DMS 273 (cell line): Measurements from ENCODE around the gene PMS1.
"Not testable (repeated sequence)": the region's sequence is repeated elsewhere in the genome, so short reads cannot be mapped to it uniquely, and the experiment has no call there.

Experiments used
- DNase-seq: peaks from one replicate; lab custom pipeline; 2025; ENCODE audit not compliant: unreplicated experiment; lab: John Stamatoyannopoulos, UW

PMS1 gene

GRCh38 chr2:189860161-189860560 lies 75.9 kb downstream of the PMS1 start:
- no peak for DNase-seq

GRCh38 chr2:189862751-189863150 lies 78.5 kb downstream of the PMS1 start:
- no peak for DNase-seq

GRCh38 chr2:189865826-189866225 lies 81.6 kb downstream of the PMS1 start:
- no peak for DNase-seq

- DNase-seq, result no peak
Observed at GRCh38 chr2:189866296-189866695, 82.0 kb downstream of the PMS1 start.

- no peak for DNase-seq
Observed at GRCh38 chr2:189868896-189869295, 84.6 kb downstream of the PMS1 start.

GRCh38 chr2:189870381-189871085 lies 86.3 kb downstream of the PMS1 start:
- no peak for DNase-seq

GRCh38 chr2:189873696-189874095 lies 89.4 kb downstream of the PMS1 start:
- DNase-seq, result no peak

- no peak for DNase-seq
Observed at GRCh38 chr2:189874586-189875320, 90.5 kb downstream of the PMS1 start.

- no peak for DNase-seq
Observed at GRCh38 chr2:189876271-189876670, 92.0 kb downstream of the PMS1 start.

- DNase-seq, result no peak
Observed at GRCh38 chr2:189879716-189880081, 95.4 kb downstream of the PMS1 start.

- no peak for DNase-seq
Observed at GRCh38 chr2:189880429-189880828, 96.2 kb downstream of the PMS1 start.

- DNase-seq, result no peak
Observed at GRCh38 chr2:189880832-189881492, 96.7 kb downstream of the PMS1 start.

GRCh38 chr2:189885368-189885767 lies 101.1 kb downstream of the PMS1 start:
- no peak for DNase-seq

- DNase-seq, result not testable (repeated sequence)
Observed at GRCh38 chr2:189892546-189893294, 108.5 kb downstream of the PMS1 start.

GRCh38 chr2:189896809-189897208 lies 112.6 kb downstream of the PMS1 start:
- no peak for DNase-seq

GRCh38 chr2:189899101-189899500 lies 114.9 kb downstream of the PMS1 start:
- no peak for DNase-seq

GRCh38 chr2:189900726-189901125 lies 116.5 kb downstream of the PMS1 start:
- no peak for DNase-seq

- no peak for DNase-seq
Observed at GRCh38 chr2:189901664-189902063, 117.4 kb downstream of the PMS1 start.

GRCh38 chr2:189913821-189914220 lies 129.6 kb downstream of the PMS1 start:
- no peak for DNase-seq

GRCh38 chr2:189916651-189917050 lies 132.4 kb downstream of the PMS1 start:
- DNase-seq, result no peak
